Measurements from ENCODE around the gene HNF4A. TPM values are rescaled to one million over a fixed set of nuclear protein-coding genes. Genes with fewer than 3 reads are reported as not detected.

Gene HNF4A
- total RNA-seq, 2 donors from 2014 or later: not detected

DNA sequence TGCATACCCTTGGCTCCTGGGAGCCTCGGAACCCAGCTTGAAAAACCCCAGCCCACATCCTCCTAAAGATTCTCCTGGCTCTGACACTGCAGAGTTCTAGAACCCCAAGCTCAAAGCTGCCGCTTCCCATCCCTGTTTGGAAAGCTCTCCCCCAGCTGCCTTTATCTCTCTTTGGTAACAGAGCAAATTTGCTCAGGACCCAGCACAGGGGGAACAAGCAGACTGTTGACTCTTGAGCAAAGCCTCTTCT lies 38.9 kb downstream of the HNF4A start:
- no peak for TF ChIP-seq CTCF (IDR thresholded peaks at IDR 0.05)
- Histone ChIP-seq H3K4me1 (no peaks in the 10 kb centered on the region), H3K4me3 (no peak overlapping the region), H3K27ac (no peak overlapping the region), H3K9me3 (no peaks in the 10 kb centered on the region), H3K36me3 (no peaks in the 10 kb centered on the region), H3K27me3 (no peaks in the 10 kb centered on the region)
- no peak for DNase-seq (ENCODE audit: low spot score)

GRCh38 chr20:44394702-44395460 lies 39.4 kb downstream of the HNF4A start:
- no peaks in the 10 kb centered on the region for H3K9me3 ChIP-seq
- DNase-seq (ENCODE audit: low spot score): no peak
- H3K27ac ChIP-seq: no peak overlapping the region
- TF ChIP-seq CTCF (IDR thresholded peaks at IDR 0.05): no peak
- no peak overlapping the region for H3K4me3 ChIP-seq
- H3K27me3 ChIP-seq: no peaks in the 10 kb centered on the region
- H3K4me1 ChIP-seq: no peaks in the 10 kb centered on the region
- no peaks in the 10 kb centered on the region for H3K36me3 ChIP-seq

- DNase-seq (ENCODE audit: low spot score): no peak
- H3K27me3 ChIP-seq: no peaks in the 10 kb centered on the region
- TF ChIP-seq CTCF (IDR thresholded peaks at IDR 0.05): no peak
- no peaks in the 10 kb centered on the region for H3K4me1 ChIP-seq
- no peaks in the 10 kb centered on the region for H3K36me3 ChIP-seq
- H3K9me3 ChIP-seq: no peaks in the 10 kb centered on the region
- H3K4me3 ChIP-seq: no peak overlapping the region
- no peak overlapping the region for H3K27ac ChIP-seq
Observed at GRCh38 chr20:44395461-44396340, 40.2 kb downstream of the HNF4A start.

GRCh38 chr20:44396369-44397130 lies 41.1 kb downstream of the HNF4A start:
- Histone ChIP-seq H3K36me3 (no peaks in the 10 kb centered on the region), H3K27me3 (no peaks in the 10 kb centered on the region), H3K4me3 (no peak overlapping the region), H3K4me1 (no peaks in the 10 kb centered on the region), H3K9me3 (no peaks in the 10 kb centered on the region), H3K27ac (no peak overlapping the region)
- no peak for TF ChIP-seq CTCF (IDR thresholded peaks at IDR 0.05)
- no peak for DNase-seq (ENCODE audit: low spot score)

DNA sequence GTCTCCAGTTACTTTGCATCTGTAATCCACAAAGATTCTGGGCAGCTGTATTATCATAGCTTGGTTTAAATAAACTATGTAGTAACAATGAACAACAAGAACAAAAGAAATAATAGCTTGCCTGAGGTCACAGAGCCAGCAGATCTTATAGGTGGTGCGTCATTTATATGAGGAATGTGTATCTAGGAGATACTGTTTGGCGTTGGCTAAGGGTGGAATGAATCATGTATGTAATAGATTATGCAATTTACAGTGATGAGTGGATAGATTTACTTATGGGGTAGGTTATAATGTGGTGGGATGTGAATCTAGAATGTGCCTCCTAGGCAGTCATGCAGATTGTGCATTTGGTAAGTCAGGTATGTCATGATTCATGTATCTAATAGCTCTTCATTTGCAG lies 42.8 kb downstream of the HNF4A start:
- TF ChIP-seq CTCF (IDR thresholded peaks at IDR 0.05): no peak
- no peaks in the 10 kb centered on the region for H3K27me3 ChIP-seq
- H3K36me3 ChIP-seq: no peaks in the 10 kb centered on the region
- H3K4me1 ChIP-seq: no peaks in the 10 kb centered on the region
- no peak overlapping the region for H3K4me3 ChIP-seq
- DNase-seq (ENCODE audit: low spot score): no peak
- H3K27ac ChIP-seq: no peak overlapping the region
- H3K9me3 ChIP-seq: no peaks in the 10 kb centered on the region

Measured in right atrium auricular region (tissue), 2 donors.